ENCODE results near the gene FRMD5.

Gene FRMD5

DNA sequence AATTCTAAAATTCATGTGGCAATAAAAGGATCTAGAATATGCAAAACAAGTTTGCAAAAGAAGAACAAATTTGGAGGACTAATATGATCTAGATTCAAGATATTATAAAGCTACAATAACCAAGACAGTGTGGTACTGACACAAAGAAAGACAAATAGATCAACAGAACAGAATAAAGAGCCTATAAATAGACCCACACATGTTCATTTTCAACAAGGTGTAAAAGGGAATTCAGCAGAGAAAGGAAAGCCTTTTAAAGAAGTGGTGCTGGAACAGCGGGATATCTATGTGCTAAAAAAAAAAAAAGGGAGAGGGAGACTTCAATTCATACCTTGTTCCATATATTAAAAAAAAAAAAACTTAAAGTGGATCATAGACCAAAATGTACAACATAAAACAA, 219.3 kb downstream of the FRMD5 start:
- DNase-seq (ENCODE audit: low read depth, low spot score) = no peak

- DNase-seq (ENCODE audit: low read depth, low spot score) = no peak
These were observed 219.7 kb downstream of the FRMD5 start for GRCh38 chr15:43975326-43975725.

DNA sequence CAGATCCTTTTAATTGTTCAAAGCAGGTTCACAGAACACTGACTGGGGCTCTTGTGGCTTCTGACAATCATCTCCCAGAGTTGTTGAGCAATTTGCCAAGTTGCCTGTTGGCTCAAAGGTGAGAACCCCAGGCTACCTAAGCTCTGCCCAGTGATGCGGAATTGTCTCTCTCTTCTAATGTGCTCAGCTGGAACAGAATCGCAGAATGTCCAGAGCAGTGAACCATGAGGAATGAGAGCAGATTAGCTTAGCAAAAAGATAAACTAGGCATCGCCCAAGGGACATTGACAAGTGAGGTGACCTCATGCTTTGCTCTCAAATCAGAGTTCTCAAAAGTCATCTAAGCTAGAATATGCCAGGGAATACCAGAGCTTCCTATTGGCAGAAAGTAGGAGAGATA, 220.2 kb downstream of the FRMD5 start:
- DNase-seq (ENCODE audit: low read depth, low spot score) = no peak

- DNase-seq (ENCODE audit: low read depth, low spot score) = no peak
These were observed 225.2 kb downstream of the FRMD5 start for GRCh38 chr15:43969802-43970375.

GRCh38 chr15:43968551-43968950, 226.5 kb downstream of the FRMD5 start:
- no peak for DNase-seq (ENCODE audit: low read depth, low spot score)

DNA sequence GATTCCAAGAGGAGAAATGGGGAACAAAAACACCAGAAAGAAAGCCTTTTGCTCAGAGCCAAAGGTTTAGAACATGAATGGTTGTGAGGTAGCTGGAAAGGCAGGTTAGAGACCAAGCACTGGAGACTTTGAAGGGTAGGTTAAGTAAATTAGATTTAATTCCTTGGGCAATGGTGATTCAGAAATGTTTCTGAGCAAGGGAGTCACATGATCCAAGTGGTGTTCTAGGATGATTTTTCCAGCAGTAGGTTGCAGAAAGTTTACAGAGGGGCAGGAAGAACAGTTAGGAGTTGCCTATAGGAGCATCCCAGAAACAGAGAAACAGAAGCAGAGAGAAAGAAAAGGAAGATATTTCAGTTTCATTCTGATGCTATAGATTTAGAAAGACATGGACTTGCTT, 228.4 kb downstream of the FRMD5 start:
- DNase-seq (ENCODE audit: low read depth, low spot score) = no peak

DNA sequence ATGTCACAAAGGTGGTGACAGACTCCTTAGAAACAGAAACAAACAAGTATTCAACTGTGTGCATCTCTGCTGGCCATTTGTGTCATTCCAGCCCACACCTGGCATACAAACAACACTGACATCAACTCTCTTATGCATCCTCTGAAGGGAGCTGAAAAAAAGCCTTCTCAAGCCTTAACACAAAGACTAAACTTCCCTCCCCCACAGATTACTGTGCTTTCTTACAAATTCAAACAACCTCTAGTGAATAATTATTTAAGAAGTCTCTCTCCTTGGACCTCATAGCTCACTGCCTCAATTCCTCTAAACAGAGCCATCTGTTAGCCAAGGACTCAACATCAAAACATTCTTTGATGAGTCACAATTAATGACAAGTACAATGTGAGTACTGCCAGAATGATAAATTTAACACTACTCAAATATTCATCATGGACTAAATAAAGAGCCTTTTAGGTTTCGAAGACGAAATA, 236.2 kb downstream of the FRMD5 start:
- no peak for DNase-seq (ENCODE audit: low read depth, low spot score)

GRCh38 chr15:43957724-43958123, 237.3 kb downstream of the FRMD5 start:
- no peak for DNase-seq (ENCODE audit: low read depth, low spot score)

GRCh38 chr15:43955140-43955539, 239.9 kb downstream of the FRMD5 start:
- no peak for DNase-seq (ENCODE audit: low read depth, low spot score)

GRCh38 chr15:43954181-43954621, 240.9 kb downstream of the FRMD5 start:
- DNase-seq (ENCODE audit: low read depth, low spot score) = no peak

- no peak for DNase-seq (ENCODE audit: low read depth, low spot score)
These were observed 241.7 kb downstream of the FRMD5 start for GRCh38 chr15:43953402-43953801.

DNA sequence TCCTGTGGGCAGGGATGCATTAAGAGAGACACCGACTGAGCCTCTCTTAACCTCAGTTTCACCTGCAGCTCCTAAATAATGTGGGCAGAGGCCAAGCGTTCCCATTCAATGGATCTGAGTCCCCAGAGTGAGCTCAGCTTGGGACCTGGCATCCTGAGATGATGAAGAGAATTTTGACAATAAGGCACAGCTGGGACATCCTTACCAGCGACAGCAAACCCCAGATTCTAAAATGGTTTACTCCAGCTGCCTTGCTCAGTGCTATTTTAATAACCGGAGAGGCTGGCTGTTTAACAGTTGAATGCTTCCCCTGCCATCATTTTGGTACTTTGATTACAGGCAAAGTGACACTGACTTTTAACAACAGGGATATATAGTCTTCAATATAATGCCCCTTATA, 244.5 kb downstream of the FRMD5 start:
- no peak for DNase-seq (ENCODE audit: low read depth, low spot score)

DNA sequence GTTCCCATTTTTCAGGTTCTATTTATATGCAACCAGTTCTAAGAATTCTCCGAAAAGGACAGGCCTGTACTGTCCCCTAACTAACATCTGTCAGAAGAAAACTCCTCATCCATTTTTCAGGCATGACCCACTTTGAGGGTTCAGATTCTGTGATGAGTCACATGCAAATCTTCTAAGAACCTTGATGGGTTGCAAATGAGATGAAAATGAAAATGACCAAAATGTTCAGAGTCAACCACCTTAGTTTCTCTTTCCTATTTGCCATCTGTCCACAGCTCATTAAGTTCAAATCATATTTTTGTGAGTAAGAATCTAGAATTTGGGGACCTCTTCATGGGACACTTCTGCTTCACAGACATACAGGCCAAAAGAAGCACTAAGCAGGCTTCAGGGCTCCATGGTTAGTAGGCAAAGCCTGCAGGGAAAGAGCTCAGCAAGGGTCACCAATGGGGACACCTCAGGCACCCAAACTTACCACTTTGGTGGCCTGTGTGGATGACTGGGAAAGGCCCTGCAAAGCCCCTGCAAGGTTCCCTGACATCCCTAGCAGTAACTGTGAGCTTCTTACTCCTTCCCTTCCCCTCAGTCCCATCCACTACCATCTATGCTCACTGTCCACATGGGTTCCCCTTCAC, 246.3 kb downstream of the FRMD5 start:
- DNase-seq (ENCODE audit: low read depth, low spot score) = no peak

GRCh38 chr15:43943511-43943910, 251.6 kb downstream of the FRMD5 start:
- no peak for DNase-seq (ENCODE audit: low read depth, low spot score)

DNA sequence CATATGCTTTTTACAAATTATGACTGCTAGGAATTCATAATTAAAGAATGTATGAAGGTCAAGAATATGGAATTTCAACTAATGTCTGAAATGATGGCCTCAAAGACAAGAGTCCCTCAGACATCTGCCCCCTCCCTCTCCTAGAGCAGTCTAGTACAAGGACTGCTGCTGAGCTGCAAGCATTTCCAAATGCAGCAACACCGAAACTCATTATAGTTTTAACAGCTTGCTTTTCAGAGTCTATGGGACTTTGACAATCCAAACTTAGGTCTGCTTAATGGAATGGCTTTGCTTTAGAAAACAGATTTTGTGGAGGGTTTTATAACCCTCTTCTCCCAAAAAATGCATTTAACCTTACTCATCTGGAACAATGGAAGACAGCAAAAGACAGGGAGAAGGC, 252.9 kb downstream of the FRMD5 start:
- no peak for DNase-seq (ENCODE audit: low read depth, low spot score)

GRCh38 chr15:43941555-43941954, 253.5 kb downstream of the FRMD5 start:
- no peak for DNase-seq (ENCODE audit: low read depth, low spot score)

DNA sequence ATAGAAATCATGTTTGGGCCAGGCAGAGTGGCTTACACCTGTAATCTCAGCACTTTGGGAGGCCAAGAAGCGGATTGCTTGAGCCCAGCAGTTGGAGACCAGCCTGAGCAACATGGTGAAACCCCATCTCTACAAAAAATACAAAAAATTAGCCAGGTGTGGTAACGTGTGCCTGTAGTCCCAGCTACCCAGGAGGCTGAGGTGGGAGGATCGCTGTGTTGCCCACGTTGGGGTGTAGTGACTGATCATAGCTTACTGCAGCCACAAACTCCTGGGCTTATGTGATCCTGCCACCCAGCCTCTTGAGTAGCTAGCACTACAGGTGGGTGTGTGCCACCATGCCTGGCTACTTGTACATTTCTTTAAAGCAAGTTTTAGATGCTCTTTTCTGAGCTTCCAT, 254.0 kb downstream of the FRMD5 start:
- no peak for DNase-seq (ENCODE audit: low read depth, low spot score)

DNA sequence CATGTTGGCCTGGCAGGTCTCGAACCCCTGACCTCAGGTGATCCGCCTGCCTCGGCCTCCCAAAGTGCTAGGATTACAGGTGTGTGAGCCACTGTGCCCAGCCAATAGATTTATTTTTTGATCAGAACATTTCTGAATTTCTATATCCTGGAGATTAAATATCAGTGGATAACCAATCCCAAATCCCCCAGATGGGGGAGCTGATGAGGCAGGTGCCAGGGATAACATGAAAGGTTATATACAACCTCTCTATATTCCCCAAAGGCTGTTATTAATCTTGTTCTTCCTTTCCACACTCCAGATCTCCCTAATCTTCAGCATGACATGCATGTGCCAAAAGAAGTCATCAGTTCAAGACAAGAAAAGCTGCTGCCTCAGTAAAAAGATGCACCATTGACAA, 256.0 kb downstream of the FRMD5 start:
- no peak for DNase-seq (ENCODE audit: low read depth, low spot score)

DNA sequence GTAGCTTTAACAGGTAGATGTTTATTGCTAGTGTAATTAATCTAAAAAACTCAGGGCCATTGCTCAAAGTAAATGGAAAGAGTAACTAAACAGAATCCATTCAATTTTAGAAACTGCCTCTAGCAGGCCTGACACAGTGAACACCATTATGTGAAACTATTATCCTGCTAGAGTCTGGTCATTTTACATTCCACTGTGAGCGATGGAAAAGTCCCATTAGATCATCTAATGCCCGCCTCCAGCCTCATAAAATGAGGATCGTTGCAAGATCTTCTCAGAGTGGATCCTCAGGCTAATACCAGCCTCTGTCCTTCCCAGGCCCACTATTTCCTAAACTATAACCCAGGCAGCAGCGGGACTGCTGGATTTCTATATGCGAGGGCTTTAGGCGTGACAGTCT, 260.6 kb downstream of the FRMD5 start:
- no peak for DNase-seq (ENCODE audit: low read depth, low spot score)

DNA sequence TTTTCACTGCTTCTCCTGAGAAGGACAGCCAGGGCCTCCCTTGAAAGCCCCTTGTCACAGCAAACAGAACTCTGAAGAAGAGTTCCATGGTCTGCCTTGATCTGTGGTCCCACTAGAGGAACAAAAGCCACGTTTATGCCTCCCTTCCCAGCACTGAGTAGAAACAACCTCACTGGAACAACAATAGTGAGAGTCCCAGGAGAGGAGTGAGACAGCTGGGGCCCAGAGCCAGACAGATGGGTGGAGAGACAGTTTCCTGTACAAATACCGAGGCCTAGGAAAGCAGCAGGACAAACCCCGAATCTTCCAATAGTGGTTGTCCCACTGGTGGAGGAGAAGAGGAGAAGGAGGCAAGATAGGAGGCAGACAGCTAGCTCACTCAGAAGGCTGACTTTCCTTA, 262.2 kb downstream of the FRMD5 start:
- no peak for DNase-seq (ENCODE audit: low read depth, low spot score)

- no peak for DNase-seq (ENCODE audit: low read depth, low spot score)
These were observed 263.2 kb downstream of the FRMD5 start for GRCh38 chr15:43931790-43932435.

GRCh38 chr15:43931119-43931518, 264.0 kb downstream of the FRMD5 start:
- no peak for DNase-seq (ENCODE audit: low read depth, low spot score)

GRCh38 chr15:43930556-43930955, 264.5 kb downstream of the FRMD5 start:
- no peak for DNase-seq (ENCODE audit: low read depth, low spot score)

All from ELF-1 (cell line).